ENCODE results near the gene CYP3A7.

DNA sequence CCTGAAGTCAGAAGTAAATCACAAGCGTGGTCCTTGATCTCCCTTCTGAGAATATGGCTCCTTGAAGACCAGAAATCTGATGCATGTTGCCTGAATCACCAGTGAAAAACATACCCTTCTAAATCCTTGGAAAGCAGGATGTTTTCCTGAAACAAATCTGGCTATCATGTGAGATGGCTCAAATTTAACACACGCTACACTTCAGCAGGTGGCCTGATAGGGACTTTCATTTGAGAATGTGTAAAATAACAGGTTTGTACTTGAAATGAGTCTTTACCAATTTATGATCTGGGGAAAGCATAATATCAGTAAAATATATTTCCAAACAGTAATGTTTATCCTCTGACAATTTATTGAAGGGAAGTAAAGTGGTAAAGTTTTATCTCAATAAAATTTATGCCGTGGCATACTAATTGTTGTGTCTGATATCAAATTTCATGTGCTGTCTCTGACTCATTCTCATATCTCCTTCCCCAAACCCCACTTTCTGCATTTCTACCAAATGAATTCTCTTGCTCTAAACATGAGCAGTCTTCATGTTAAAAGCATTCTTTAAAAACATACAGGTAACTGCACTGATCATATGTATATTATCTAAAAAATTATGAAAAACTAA is 31.6 kb upstream of the CYP3A7 start:
- TF ChIP-seq, protein P1, sequence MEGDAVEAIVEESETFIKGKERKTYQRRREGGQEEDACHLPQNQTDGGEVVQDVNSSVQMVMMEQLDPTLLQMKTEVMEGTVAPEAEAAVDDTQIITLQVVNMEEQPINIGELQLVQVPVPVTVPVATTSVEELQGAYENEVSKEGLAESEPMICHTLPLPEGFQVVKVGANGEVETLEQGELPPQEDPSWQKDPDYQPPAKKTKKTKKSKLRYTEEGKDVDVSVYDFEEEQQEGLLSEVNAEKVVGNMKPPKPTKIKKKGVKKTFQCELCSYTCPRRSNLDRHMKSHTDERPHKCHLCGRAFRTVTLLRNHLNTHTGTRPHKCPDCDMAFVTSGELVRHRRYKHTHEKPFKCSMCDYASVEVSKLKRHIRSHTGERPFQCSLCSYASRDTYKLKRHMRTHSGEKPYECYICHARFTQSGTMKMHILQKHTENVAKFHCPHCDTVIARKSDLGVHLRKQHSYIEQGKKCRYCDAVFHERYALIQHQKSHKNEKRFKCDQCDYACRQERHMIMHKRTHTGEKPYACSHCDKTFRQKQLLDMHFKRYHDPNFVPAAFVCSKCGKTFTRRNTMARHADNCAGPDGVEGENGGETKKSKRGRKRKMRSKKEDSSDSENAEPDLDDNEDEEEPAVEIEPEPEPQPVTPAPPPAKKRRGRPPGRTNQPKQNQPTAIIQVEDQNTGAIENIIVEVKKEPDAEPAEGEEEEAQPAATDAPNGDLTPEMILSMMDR (IDR thresholded peaks at IDR 0.05 in 8 of 11, conservative IDR thresholded peaks at IDR 0.05 in 3 of 11): no peak
- no peak for TF ChIP-seq POLR2AphosphoS5 (IDR thresholded peaks at IDR 0.05)
- TF ChIP-seq POLR2A (IDR thresholded peaks at IDR 0.05): no peak

All from spleen (tissue), 7 donors.